GM12891 (cell line): Measurements from ENCODE around the gene TBC1D8.

ENCODE experiments used
- POLR2A ChIP-seq: IDR thresholded peaks from 2 replicates; pipeline ENCODE4 v1.6.1; 2011; ENCODE audit warnings: low read depth, low read length, control low read depth
- POLR2AphosphoS5 ChIP-seq: IDR thresholded peaks from 2 replicates; pipeline ENCODE4 v1.6.1; 2011; ENCODE audit warnings: low read depth, low read length, control low read depth

GRCh38 chr2:101047774-101048173 lies 103.4 kb downstream of the TBC1D8 start:
- TF ChIP-seq POLR2AphosphoS5 (no peak), POLR2A (no peak)
